Colon (tissue), 2 donors: ENCODE data around the gene GFOD2.
"Not testable (repeated sequence)": the region's sequence is repeated elsewhere in the genome, so short reads cannot be mapped to it uniquely, and the experiment has no call there.

ENCODE experiments used
- FAIRE-seq: peaks from 2 replicates; lab custom pipeline; 2012; peaks lifted over from hg19 to GRCh38; lab: Jason Lieb, UNC
- donor health status: control.
- donor health status: control.

The GFOD2 gene

DNA sequence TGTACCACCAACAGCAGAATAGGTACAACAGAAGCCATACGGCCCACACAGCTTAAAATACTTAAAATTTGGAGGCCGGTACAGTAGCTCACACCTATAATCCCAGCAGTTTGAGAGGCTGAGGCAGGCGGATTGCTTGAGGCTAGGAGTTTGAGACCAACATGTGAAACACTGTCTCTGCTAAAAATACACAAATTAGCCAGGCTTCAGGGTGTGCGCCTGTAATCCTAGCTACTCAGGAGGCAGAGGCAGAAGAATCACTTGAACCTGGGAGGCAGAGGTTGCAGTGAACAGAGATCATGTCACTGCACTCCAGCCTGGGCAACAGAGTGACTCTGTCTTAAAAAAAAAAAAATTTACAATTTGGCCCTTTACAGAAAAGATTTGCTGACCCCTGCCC lies 17.0 kb downstream of the GFOD2 start:
- FAIRE-seq, result no peak

DNA sequence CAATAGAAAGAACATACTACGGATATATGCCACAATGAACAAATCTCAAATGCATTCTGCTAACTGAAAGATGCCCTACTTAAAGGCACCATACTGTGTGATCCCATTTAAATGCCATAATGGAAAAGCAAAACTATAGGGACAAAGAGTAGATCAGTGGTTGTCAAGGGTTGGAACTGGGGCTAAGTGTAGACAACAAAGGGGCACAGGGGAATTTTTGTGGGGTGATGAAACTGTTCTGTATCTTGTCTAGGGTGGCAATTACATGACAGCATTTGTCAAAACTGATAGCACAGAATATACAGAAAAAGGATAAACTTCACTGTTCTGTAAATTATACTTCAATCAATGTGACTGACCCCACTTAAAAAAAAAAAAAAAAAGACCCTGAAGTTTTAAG lies 17.7 kb downstream of the GFOD2 start:
- FAIRE-seq, result no peak

GRCh38 chr16:67699265-67699664 lies 19.9 kb downstream of the GFOD2 start:
- FAIRE-seq, result no peak

DNA sequence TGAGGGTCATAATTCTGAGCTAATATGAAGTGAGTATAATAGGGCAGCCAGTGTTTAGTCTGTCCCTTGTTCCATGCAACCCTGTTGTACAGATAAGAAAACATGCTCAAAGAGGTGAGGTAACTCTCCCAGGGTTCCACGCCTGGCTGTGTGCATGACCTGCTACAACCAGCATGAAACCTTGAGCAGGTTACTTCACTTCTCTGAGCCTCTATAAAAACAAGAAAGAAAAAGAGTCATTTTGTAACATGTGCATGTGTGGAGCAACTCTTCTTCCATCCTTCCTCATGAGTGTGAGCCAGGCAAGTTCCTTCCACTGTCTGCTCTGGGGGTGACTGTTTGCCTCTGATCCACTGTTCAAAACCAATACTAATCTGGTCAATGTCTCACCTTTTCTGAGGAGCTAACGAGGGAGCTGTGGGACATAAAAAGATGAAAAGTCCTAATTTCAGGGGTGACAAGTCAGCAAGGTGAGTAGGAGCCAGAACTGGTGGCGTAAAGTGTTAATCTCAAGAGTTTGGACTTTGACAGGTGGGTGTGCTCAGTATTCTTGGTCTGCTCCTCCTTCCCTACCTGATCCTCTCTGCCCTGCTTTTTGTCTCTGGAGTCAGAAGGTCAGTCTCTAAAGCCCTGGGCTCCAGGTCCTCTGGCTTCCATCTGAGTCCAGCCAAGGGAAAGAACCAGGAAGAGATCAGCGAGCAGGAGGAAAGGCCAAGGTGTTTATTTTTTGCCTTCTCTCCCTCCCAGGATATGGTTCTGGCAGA lies 21.5 kb downstream of the GFOD2 start:
- FAIRE-seq, result no peak

GRCh38 chr16:67694611-67695010 lies 24.5 kb downstream of the GFOD2 start:
- no peak for FAIRE-seq

- not testable (repeated sequence) for FAIRE-seq
Observed at GRCh38 chr16:67693517-67694285, 25.4 kb downstream of the GFOD2 start.

DNA sequence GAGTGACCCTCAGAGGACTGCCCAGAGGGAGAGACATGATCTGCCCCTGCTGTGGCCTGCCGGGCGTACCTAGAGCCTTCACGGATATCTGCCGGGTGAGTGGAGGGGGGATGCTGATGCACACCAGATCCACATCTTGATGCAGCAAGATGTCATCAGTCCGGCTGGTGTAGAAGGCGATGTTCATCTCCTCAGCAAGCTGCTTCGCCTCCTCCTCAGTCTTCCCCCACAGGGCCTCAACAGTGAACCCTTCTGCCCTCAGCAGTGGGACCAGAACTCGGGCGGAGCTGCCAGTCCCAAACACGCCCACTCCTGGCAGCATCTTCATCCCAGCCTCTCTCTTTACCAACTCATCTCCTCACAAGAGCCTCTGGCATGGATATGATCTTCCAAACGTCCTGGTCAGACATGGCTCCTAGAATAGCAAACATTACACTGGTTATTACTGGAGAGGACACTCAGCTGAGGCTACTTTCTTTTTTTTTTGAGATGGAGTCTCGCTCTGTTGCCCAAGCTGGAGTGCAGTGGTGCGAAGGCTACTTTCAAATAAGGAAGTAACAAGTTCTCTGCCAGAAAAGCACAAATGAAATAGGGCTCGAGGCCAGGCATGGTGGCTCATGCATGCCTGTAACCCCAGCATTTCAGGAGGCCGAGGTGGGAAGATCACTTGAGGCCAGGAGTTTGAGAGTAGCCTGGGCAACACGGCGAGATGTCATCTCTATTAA lies 33.6 kb downstream of the GFOD2 start:
- FAIRE-seq, result no peak

DNA sequence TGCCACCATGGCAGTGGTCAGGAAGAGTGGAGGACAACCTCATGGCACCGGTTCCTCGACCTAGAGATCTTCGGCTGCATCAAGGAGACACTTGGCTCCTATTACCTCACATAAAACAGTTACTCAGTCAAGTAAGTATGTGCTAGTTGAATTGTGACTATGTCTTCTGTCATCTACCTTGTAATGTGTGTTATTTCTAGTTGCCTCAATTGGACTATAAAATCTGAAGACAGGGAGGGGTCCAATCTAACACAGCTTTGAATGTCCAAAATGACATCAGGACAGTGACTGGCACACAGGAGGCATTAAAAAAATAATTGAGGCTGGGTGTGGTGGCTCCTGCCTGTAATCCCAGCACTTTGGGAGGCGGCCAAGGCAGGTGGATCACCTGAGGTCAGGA lies 35.3 kb downstream of the GFOD2 start:
- no peak for FAIRE-seq

DNA sequence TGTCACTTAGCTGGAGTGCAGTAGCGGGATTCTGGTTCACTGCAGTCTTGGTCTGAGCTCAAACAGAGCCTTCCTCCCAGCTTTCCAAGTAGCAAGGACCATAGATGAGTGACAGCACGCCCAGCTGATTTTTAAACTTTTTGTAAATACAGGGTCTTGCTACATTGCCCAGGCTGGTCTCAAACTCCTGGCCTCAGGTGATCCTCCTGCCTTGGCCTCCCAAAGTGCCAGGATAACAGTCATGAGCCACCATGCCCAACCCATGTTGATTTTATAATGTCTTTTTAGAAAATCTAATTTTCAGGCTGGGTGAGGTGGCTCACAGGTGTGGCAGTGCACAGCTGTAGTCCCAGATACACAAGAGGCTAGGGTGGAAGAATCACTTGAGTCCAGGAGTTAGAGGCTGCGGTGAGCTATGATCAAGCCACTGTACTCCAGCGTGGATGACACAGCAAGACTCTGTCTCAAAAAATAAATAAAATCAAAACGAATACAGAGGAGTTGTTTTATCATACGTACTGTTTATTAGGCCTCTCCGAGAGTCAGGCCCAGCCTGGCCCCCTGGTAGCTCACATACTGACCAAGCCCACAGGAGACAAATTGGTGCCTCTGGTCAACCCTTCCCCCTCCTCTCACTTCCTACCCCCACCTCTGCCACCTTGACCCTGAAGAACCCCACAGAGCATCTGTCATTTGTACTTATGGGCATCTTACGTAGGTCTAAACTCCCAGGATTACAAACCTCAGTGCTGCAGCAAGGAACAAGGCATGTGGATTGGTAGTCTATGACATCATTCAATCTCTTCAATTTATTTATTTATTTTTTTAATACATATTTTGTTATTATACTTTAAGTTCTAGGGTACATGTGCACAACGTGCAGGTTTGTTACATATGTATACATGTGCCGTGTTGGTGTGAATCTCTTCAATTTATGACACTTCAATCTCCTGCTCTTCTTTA lies 38.9 kb downstream of the GFOD2 start:
- no peak for FAIRE-seq

GRCh38 chr16:67678354-67679023 lies 40.6 kb downstream of the GFOD2 start:
- FAIRE-seq, result no peak

DNA sequence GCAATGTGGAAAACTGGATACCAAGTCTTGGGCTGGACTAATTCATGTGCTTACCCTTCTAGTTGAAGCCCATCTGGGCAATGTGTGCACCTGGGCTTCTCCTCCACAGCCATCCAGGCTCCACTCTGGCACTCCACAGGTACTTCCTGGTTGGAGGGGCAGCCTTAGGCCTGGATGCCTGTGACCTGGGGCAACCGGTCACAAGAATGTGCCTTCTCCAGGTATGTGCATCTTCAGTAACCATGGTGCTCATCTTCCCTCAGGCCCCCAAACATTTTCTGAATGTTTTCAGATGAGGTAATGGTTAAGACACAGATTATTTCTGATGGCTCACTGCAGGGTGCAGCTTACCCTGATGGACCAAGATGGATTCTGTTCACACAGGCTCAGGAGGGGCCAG lies 41.4 kb downstream of the GFOD2 start:
- no peak for FAIRE-seq

- no peak for FAIRE-seq
Observed at GRCh38 chr16:67676939-67677338, 42.2 kb downstream of the GFOD2 start.

DNA sequence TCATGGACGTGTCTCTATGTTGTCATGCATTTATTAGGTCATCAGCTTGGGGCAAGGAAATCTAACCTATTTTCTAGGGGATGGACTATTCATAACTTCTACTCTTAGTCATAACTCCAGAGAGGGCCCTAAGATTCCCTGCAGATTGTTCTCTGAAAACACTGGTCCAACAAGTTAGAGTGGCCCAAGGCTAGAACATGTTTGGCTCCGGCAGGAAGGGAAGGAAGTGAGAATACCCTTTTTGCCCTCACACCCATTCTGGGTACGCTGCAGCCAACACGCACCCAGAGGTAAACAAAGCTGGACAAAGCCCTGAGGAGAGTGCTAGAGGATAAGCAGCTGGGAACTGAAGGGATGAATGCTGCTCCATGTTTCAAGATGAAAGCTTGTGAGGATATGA lies 42.6 kb downstream of the GFOD2 start:
- no peak for FAIRE-seq

- FAIRE-seq, result no peak
Observed at GRCh38 chr16:67675999-67676398, 43.1 kb downstream of the GFOD2 start.

GRCh38 chr16:67675579-67675935 lies 43.6 kb downstream of the GFOD2 start:
- no peak for FAIRE-seq

GRCh38 chr16:67674851-67675578 lies 44.1 kb downstream of the GFOD2 start:
- no peak for FAIRE-seq

DNA sequence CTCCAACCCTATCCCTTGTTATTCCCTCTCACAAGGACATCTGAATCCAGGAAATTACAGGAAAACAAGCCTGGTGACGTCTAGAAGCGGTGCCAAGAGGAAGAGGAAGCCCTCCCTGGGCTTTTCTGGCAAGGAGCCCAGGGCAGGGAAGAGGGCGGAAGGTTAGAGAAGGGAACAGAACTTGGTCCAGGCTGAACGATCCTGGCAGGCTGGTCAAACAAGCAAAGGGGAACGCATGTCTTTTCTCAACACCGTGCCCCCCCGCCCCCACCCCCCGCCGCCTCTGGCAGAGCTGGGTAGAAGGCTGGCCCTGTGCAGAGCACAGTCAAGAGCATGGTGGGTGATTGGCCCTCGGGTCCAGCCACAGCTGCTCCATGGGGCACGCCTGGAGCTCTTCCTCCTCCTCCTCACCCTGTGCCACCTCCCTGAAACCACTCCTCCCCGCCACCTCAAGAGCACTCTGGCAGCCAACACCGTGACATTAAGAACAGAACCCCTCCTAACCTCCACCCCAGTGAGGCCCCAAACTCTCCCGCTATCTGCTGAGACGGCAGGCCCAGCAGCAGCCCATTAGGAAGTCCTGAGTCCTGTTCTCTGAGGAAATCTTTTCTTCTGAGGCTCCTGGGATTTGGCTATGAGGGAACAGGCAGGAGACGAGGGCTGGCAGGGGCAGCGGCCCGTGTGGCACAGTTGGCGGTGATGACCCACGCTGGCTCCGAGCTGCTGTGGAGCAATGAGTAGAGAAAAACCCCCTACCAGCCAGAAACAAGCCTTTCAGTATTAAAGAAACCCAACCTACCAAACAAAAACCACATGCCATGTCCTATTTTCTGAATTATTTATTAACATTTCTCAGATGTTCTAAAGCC lies 45.2 kb downstream of the GFOD2 start:
- no peak for FAIRE-seq

GRCh38 chr16:67672739-67673662 lies 46.1 kb downstream of the GFOD2 start:
- no peak for FAIRE-seq

- no peak for FAIRE-seq
Observed at GRCh38 chr16:67672306-67672705, 46.8 kb downstream of the GFOD2 start.
